Left ventricle myocardium inferior (tissue), 1 donor: ENCODE data around the gene PAPOLG. TPM values are rescaled to one million over a fixed set of nuclear protein-coding genes. Genes with fewer than 3 reads are reported as not detected.
A peak's percentile ranks its signal among the peaks of the same experiment; 100 is the strongest.

ENCODE experiments used
- DNase-seq: peaks from one replicate; pipeline ENCODE4 v3.0.0-alpha.2; 2020
- H3K27ac ChIP-seq: fragments of 200-600 bp; replicated peaks from 2 replicates; pipeline ENCODE4 v1.8.0; 2021
- H3K27me3 ChIP-seq: fragments of 200-600 bp; 2 replicates; pipeline ENCODE4 v1.8.0; 2021; ENCODE audit warnings: low read depth
- H3K36me3 ChIP-seq: fragments of 200-600 bp; 2 replicates; pipeline ENCODE4 v1.8.0; 2021
- H3K4me1 ChIP-seq: fragments of 200-600 bp; 2 replicates; pipeline ENCODE4 v1.8.0; 2021
- H3K4me3 ChIP-seq: fragments of 200-600 bp; 2 replicates; pipeline ENCODE4 v1.8.0; 2021; ENCODE audit warnings: mild to moderate bottlenecking, moderate library complexity
- H3K9me3 ChIP-seq: fragments of 200-600 bp; replicated peaks from 2 replicates; pipeline ENCODE4 v1.8.0; 2021
- intact Hi-C: fragments of 100-400 bp; cut with micrococcal nuclease; formaldehyde crosslinking; loops from one replicate; pipeline ENCODE4 v1.11.0; 2022
- total RNA-seq: library from RNA; stranded (reverse); fragmentation: NEBNext Ultra II Directional; extraction: Animal tissue kit (Norgen Biotek cat#: 25700); gene quantifications from one replicate; pipeline ENCODE4 v1.2.1, GENCODE V29; 2021
- TF ChIP-seq, protein P1 (sequence below): fragments of 200-600 bp; IDR thresholded peaks from 2 replicates; pipeline ENCODE4 v1.8.0; 2021; ENCODE audit warnings: antibody characterized with exemption, mild to moderate bottlenecking, borderline replicate concordance
- donor health status: DM: no; HTN: yes; CAD: no; lungs with severe emphysema.

Gene PAPOLG
- total RNA-seq, 1 donor from 2014 or later = 6.9 TPM

DNA sequence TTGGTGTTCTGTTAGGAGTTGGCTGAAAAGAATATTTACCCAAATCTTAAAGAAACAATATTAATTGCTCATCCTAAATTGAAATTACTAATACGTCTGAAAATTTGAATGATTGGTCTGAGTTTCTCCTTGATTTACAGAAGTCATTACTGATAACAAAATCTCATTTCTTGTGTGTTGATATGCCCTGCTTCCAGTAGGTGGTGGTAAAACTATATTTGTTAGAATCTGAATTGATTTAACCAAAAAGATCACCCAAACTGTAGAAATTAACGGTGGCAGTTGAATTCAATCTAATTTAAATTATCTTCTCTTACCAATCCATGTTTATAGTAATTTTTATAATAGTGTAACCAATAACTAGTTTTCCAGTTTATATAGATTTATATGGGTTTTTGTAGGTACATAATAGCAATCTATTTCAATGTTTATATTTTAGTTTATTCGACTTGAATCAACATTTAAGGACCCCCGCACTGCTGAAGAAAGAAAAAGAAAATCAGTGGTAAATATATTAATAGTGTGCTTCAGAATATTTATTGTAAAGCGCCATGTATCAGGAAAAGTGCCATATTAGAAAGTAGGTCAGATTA, 38.3 kb downstream of the PAPOLG start:
- H3K4me3 ChIP-seq = no peak overlapping the region
- H3K36me3 ChIP-seq = peaks cover 90% of the 10 kb centered on the region
- H3K4me1 ChIP-seq = no peaks in the 10 kb centered on the region
- intact Hi-C loops = loop anchor here (10.0 kb wide), 2 partner anchors 100 to 200 kb away; no protein-coding TSS in a partner anchor
- H3K27ac ChIP-seq = no peak overlapping the region
- H3K27me3 ChIP-seq = no peaks in the 10 kb centered on the region
- TF ChIP-seq, protein P1, sequence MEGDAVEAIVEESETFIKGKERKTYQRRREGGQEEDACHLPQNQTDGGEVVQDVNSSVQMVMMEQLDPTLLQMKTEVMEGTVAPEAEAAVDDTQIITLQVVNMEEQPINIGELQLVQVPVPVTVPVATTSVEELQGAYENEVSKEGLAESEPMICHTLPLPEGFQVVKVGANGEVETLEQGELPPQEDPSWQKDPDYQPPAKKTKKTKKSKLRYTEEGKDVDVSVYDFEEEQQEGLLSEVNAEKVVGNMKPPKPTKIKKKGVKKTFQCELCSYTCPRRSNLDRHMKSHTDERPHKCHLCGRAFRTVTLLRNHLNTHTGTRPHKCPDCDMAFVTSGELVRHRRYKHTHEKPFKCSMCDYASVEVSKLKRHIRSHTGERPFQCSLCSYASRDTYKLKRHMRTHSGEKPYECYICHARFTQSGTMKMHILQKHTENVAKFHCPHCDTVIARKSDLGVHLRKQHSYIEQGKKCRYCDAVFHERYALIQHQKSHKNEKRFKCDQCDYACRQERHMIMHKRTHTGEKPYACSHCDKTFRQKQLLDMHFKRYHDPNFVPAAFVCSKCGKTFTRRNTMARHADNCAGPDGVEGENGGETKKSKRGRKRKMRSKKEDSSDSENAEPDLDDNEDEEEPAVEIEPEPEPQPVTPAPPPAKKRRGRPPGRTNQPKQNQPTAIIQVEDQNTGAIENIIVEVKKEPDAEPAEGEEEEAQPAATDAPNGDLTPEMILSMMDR = peak; percentile 50
- DNase-seq = no peak
- no peaks in the 10 kb centered on the region for H3K9me3 ChIP-seq

DNA sequence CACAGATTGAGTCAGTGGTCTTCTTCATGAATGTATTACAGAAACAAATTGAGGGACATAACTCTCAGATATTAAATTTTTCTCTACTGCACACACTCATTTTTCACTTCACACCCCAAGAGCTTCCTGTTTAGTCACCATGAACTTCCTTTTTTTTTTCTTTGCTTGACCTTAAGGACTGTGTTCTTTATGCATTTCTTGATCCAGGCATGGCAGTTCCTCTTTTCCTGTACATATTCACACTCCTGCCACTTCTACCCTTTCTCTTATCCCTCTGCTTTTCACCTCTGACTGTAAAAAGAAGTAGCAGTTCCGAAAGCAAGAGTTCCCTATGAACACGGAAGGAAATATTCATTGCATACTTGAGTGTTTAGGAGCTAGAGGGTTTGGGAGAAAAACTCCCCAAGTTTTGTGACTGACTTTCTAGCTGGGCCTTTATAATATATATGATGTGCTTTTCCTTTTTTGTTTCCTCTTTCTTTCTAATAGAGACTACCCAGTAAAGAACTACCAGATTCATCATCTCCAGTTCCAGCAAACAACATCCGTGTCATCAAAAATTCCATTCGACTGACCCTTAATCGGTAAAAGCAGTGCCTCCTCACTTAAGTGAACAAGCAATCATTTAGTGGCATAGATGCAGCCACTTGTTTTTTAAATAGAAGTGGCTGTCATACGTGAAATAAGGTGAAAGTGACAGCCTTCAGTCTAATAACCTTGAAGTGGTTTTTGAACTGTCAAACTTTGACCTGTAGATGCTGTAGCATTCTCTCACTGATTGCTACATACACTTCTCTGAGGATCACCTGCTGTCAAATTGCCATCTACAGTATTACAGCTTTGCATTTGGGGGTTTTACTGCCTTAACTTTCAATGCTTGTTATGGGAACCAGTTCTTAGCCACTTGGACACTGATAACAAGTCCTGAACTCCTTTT, 40.8 kb downstream of the PAPOLG start:
- peaks cover 80% of the 10 kb centered on the region for H3K36me3 ChIP-seq
- H3K4me3 ChIP-seq = no peak overlapping the region
- TF ChIP-seq, protein P1 = no peak
- intact Hi-C loops = loop anchor here (10.0 kb wide), 2 partner anchors 98 to 198 kb away; no protein-coding TSS in a partner anchor
- H3K4me1 ChIP-seq = no peaks in the 10 kb centered on the region
- H3K27me3 ChIP-seq = no peaks in the 10 kb centered on the region
- H3K27ac ChIP-seq = peak overlapping the region; percentile 24
- no peaks in the 10 kb centered on the region for H3K9me3 ChIP-seq
- DNase-seq = no peak

GRCh38 chr2:60804473-60804872, 48.4 kb downstream of the PAPOLG start:
- H3K9me3 ChIP-seq = no peaks in the 10 kb centered on the region
- H3K27me3 ChIP-seq = no peaks in the 10 kb centered on the region
- peaks cover 32% of the 10 kb centered on the region for H3K36me3 ChIP-seq
- no peak overlapping the region for H3K27ac ChIP-seq
- H3K4me3 ChIP-seq = no peak overlapping the region
- DNase-seq = no peak
- peaks cover 8% of the 10 kb centered on the region for H3K4me1 ChIP-seq
- TF ChIP-seq, protein P1 = no peak
- intact Hi-C loops = no loop called here

GRCh38 chr2:60806595-60806987, 50.5 kb downstream of the PAPOLG start:
- Histone ChIP-seq H3K4me1 (peaks cover 8% of the 10 kb centered on the region), H3K27me3 (no peaks in the 10 kb centered on the region), H3K9me3 (no peaks in the 10 kb centered on the region), H3K4me3 (no peak overlapping the region), H3K27ac (no peak overlapping the region), H3K36me3 (peaks cover 20% of the 10 kb centered on the region)
- DNase-seq = no peak
- TF ChIP-seq, protein P1 = no peak
- intact Hi-C loops = no loop called here

DNA sequence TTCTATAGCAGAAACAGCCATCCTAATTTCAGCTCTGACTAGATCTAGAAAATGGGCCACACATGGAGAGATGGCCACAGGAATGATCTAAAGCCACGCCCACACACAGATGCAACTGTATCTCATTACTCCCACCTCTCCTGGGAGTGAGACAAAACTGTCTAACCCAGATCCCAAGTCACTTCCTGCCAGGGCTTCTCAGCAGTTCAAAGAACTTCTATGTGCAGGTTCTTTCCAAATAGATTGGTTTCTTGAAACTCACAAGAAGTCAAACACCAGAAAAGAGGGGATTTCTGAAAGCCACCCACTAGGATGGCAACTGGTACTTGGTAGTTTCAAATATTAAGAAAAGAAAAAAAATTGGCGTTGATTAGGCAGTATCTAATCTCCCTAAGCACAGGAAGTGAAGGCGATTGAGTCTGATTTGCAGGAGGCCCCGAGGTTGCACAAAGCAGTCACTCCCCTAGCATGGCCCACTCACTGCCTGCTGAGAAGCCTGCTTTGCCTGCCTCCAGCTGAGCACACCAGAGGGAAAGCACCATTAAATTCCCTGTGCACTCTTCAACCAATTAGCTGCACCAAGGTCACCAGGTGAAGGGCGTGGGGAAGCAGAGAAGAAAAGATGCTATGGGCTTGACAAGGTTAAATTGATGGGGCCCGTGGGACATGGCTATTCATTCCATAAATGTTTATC, 51.1 kb downstream of the PAPOLG start:
- intact Hi-C loops = no loop called here
- no peak for DNase-seq
- H3K27ac ChIP-seq = no peak overlapping the region
- H3K27me3 ChIP-seq = no peaks in the 10 kb centered on the region
- H3K9me3 ChIP-seq = no peaks in the 10 kb centered on the region
- H3K4me1 ChIP-seq = peaks cover 8% of the 10 kb centered on the region
- H3K4me3 ChIP-seq = no peak overlapping the region
- H3K36me3 ChIP-seq = peaks cover 15% of the 10 kb centered on the region
- TF ChIP-seq, protein P1 = no peak
